ENCODE measurements around the gene RBSN. TPM values are rescaled to one million over a fixed set of nuclear protein-coding genes. Genes with fewer than 3 reads are reported as not detected.
A peak's percentile ranks its signal among the peaks of the same experiment; 100 is the strongest.

Gene RBSN
- total RNA-seq, 1 donor, result 23.9 TPM

- H4K20me1 ChIP-seq (ENCODE audit: insufficient read depth, low read length), result no peaks in the 10 kb centered on the region
- no peak overlapping the region for H3K4me2 ChIP-seq (ENCODE audit: insufficient read depth, low read length)
- no peak overlapping the region for H3K4me3 ChIP-seq (ENCODE audit: insufficient read depth, low read length)
- DNase-seq (ENCODE audit: insufficient read length, low spot score, missing footprints), result no peak
- H3K27ac ChIP-seq (ENCODE audit: low read depth, low read length), result no peak overlapping the region
- H3K79me2 ChIP-seq (ENCODE audit: insufficient read depth, low read length), result no peaks in the 10 kb centered on the region
- peaks cover 10% of the 10 kb centered on the region for H3K4me1 ChIP-seq (ENCODE audit: insufficient read depth, low read length)
- no peaks in the 10 kb centered on the region for H3K9me3 ChIP-seq (ENCODE audit: low read depth, low read length)
- no peaks in the 10 kb centered on the region for H3K36me3 ChIP-seq (ENCODE audit: insufficient read depth, low read length)
- no peak for TF ChIP-seq CTCF (IDR thresholded peaks at IDR 0.05; ENCODE audit: extremely low read depth, low read depth, low read length)
- no peak overlapping the region for H2AFZ ChIP-seq (ENCODE audit: low read length)
- H3K27me3 ChIP-seq (ENCODE audit: insufficient read depth, low read length), result peaks cover 8% of the 10 kb centered on the region
Measured at GRCh38 chr3:15112011-15112410, 13.1 kb upstream of the RBSN start.

GRCh38 chr3:15110206-15110605 lies 11.3 kb upstream of the RBSN start:
- no peak for DNase-seq (ENCODE audit: insufficient read length, low spot score, missing footprints)
- Histone ChIP-seq H3K79me2 (ENCODE audit: insufficient read depth, low read length) (no peaks in the 10 kb centered on the region), H3K4me3 (ENCODE audit: insufficient read depth, low read length) (no peak overlapping the region), H3K4me2 (ENCODE audit: insufficient read depth, low read length) (peak overlapping the region; percentile 23), H3K36me3 (ENCODE audit: insufficient read depth, low read length) (no peaks in the 10 kb centered on the region), H3K27me3 (ENCODE audit: insufficient read depth, low read length) (peaks cover 7% of the 10 kb centered on the region), H3K27ac (ENCODE audit: low read depth, low read length) (no peak overlapping the region), H4K20me1 (ENCODE audit: insufficient read depth, low read length) (no peaks in the 10 kb centered on the region), H3K4me1 (ENCODE audit: insufficient read depth, low read length) (peaks cover 10% of the 10 kb centered on the region), H2AFZ (ENCODE audit: low read length) (no peak overlapping the region), H3K9me3 (ENCODE audit: low read depth, low read length) (no peaks in the 10 kb centered on the region)
- TF ChIP-seq CTCF (IDR thresholded peaks at IDR 0.05; ENCODE audit: extremely low read depth, low read depth, low read length), result no peak

- H3K79me2 ChIP-seq (ENCODE audit: insufficient read depth, low read length), result no peaks in the 10 kb centered on the region
- no peaks in the 10 kb centered on the region for H4K20me1 ChIP-seq (ENCODE audit: insufficient read depth, low read length)
- H3K9me3 ChIP-seq (ENCODE audit: low read depth, low read length), result no peaks in the 10 kb centered on the region
- H2AFZ ChIP-seq (ENCODE audit: low read length), result no peak overlapping the region
- H3K4me3 ChIP-seq (ENCODE audit: insufficient read depth, low read length), result no peak overlapping the region
- TF ChIP-seq CTCF (IDR thresholded peaks at IDR 0.05; ENCODE audit: extremely low read depth, low read depth, low read length), result no peak
- H3K36me3 ChIP-seq (ENCODE audit: insufficient read depth, low read length), result no peaks in the 10 kb centered on the region
- H3K27me3 ChIP-seq (ENCODE audit: insufficient read depth, low read length), result no peaks in the 10 kb centered on the region
- no peak overlapping the region for H3K4me2 ChIP-seq (ENCODE audit: insufficient read depth, low read length)
- H3K27ac ChIP-seq (ENCODE audit: low read depth, low read length), result no peak overlapping the region
- H3K4me1 ChIP-seq (ENCODE audit: insufficient read depth, low read length), result peaks cover 10% of the 10 kb centered on the region
- DNase-seq (ENCODE audit: insufficient read length, low spot score, missing footprints), result no peak
Measured at GRCh38 chr3:15108869-15109268, 9.9 kb upstream of the RBSN start.

- peak; percentile 94 for DNase-seq (ENCODE audit: insufficient read length, low spot score, missing footprints)
- peak overlapping the region; percentile 39 for H3K4me3 ChIP-seq (ENCODE audit: insufficient read depth, low read length)
- H3K27ac ChIP-seq (ENCODE audit: low read depth, low read length), result no peak overlapping the region
- H3K4me2 ChIP-seq (ENCODE audit: insufficient read depth, low read length), result peak overlapping the region; percentile 41
- H4K20me1 ChIP-seq (ENCODE audit: insufficient read depth, low read length), result no peaks in the 10 kb centered on the region
- peak; percentile 93 for TF ChIP-seq CTCF (IDR thresholded peaks at IDR 0.05; ENCODE audit: extremely low read depth, low read depth, low read length)
- no peaks in the 10 kb centered on the region for H3K27me3 ChIP-seq (ENCODE audit: insufficient read depth, low read length)
- H3K36me3 ChIP-seq (ENCODE audit: insufficient read depth, low read length), result no peaks in the 10 kb centered on the region
- H3K79me2 ChIP-seq (ENCODE audit: insufficient read depth, low read length), result no peaks in the 10 kb centered on the region
- H3K4me1 ChIP-seq (ENCODE audit: insufficient read depth, low read length), result peaks cover 10% of the 10 kb centered on the region
- no peaks in the 10 kb centered on the region for H3K9me3 ChIP-seq (ENCODE audit: low read depth, low read length)
- peak overlapping the region; percentile 57 for H2AFZ ChIP-seq (ENCODE audit: low read length)
Measured at GRCh38 chr3:15108082-15108545, 9.2 kb upstream of the RBSN start.

All from osteoblast (primary cell).